Activated T-helper 1 cell treated with anti-CD3 and anti-CD28 coated beads, Interleukin-12 subunit alpha, Interleukin-12 subunit beta, Interleukin-2, Interleukin-4 antibody, amounts not matched to agents 30 ng/mL and 10 ng/mL and 1 ng/mL, durations not matched to agents 14 hours and 24 hours and 36 hours (primary cell): ENCODE measurements around the gene NTN1. TPM values are rescaled to one million over a fixed set of nuclear protein-coding genes. Genes with fewer than 3 reads are reported as not detected.

Source experiments
- DNase-seq: peaks from one replicate; pipeline ENCODE4 v3.0.0; 2021; ENCODE audit warnings: low spot score
- H3K27ac Mint-ChIP-seq: one replicate; pipeline ENCODE4 v1.8.0; 2021; ENCODE audit warnings: mild to moderate bottlenecking, mixed read lengths
- H3K27me3 Mint-ChIP-seq: one replicate; pipeline ENCODE4 v1.8.0; 2022; ENCODE audit warnings: mild to moderate bottlenecking, moderate library complexity, mixed read lengths; ENCODE audit not compliant: insufficient read depth
- H3K36me3 Mint-ChIP-seq: one replicate; pipeline ENCODE4 v1.8.0; 2021; ENCODE audit warnings: low read depth, mixed read lengths
- H3K4me1 Mint-ChIP-seq: one replicate; pipeline ENCODE4 v1.8.0; 2021; ENCODE audit warnings: low read depth, mixed read lengths
- H3K4me3 Mint-ChIP-seq: one replicate; pipeline ENCODE4 v1.8.0; 2021; ENCODE audit warnings: mild to moderate bottlenecking, moderate library complexity, mixed read lengths
- H3K9me3 Mint-ChIP-seq: one replicate; pipeline ENCODE4 v1.8.0; 2021; ENCODE audit warnings: mixed read lengths
- intact Hi-C: fragments of 100-400 bp; cut with micrococcal nuclease; formaldehyde crosslinking; loops from one replicate; pipeline ENCODE4 v1.15.1; 2024
- total RNA-seq: library from RNA; stranded (reverse); gene quantifications from 2 replicates; pipeline ENCODE4 v1.2.3, GENCODE V29; 2022

NTN1 gene
- total RNA-seq, 1 donor from 2014 or later = 0.34 TPM

- Mint-ChIP-seq H3K9me3 (no peaks in the 10 kb centered on the region), H3K27me3 (peaks cover under 1% of the 10 kb centered on the region), H3K27ac (no peak overlapping the region), H3K36me3 (no peaks in the 10 kb centered on the region), H3K4me1 (peaks cover 7% of the 10 kb centered on the region), H3K4me3 (no peak overlapping the region)
- intact Hi-C loops = loop anchor here (10.0 kb wide), 1 partner anchor 116 kb away; no protein-coding TSS in a partner anchor
- DNase-seq = no peak
These were observed 157.0 kb downstream of the NTN1 start for GRCh38 chr17:9178319-9178718.

GRCh38 chr17:9179602-9180001 lies 158.3 kb downstream of the NTN1 start:
- intact Hi-C loops = loop anchor here (10.0 kb wide), 1 partner anchor 115 kb away; no protein-coding TSS in a partner anchor
- Mint-ChIP-seq H3K27me3 (peaks cover 2% of the 10 kb centered on the region), H3K4me1 (peaks cover 7% of the 10 kb centered on the region), H3K27ac (no peak overlapping the region), H3K36me3 (no peaks in the 10 kb centered on the region), H3K4me3 (no peak overlapping the region), H3K9me3 (no peaks in the 10 kb centered on the region)
- DNase-seq = no peak

- Mint-ChIP-seq H3K36me3 (no peaks in the 10 kb centered on the region), H3K27ac (no peak overlapping the region), H3K4me1 (no peaks in the 10 kb centered on the region), H3K9me3 (no peaks in the 10 kb centered on the region), H3K4me3 (no peak overlapping the region), H3K27me3 (peaks cover 2% of the 10 kb centered on the region)
- intact Hi-C loops = no loop called here
- no peak for DNase-seq
These were observed 160.3 kb downstream of the NTN1 start for GRCh38 chr17:9181640-9182039.

GRCh38 chr17:9183306-9183705 lies 162.0 kb downstream of the NTN1 start:
- Mint-ChIP-seq H3K27me3 (peaks cover 3% of the 10 kb centered on the region), H3K27ac (no peak overlapping the region), H3K36me3 (no peaks in the 10 kb centered on the region), H3K9me3 (no peaks in the 10 kb centered on the region), H3K4me3 (no peak overlapping the region), H3K4me1 (no peaks in the 10 kb centered on the region)
- intact Hi-C loops = no loop called here
- DNase-seq = no peak

GRCh38 chr17:9185142-9185541 lies 163.8 kb downstream of the NTN1 start:
- Mint-ChIP-seq H3K36me3 (no peaks in the 10 kb centered on the region), H3K27ac (no peak overlapping the region), H3K9me3 (no peaks in the 10 kb centered on the region), H3K4me3 (no peak overlapping the region), H3K4me1 (no peaks in the 10 kb centered on the region), H3K27me3 (peaks cover 3% of the 10 kb centered on the region)
- intact Hi-C loops = no loop called here
- no peak for DNase-seq

- no peak overlapping the region for H3K27ac Mint-ChIP-seq
- DNase-seq = no peak
- H3K27me3 Mint-ChIP-seq = peaks cover 3% of the 10 kb centered on the region
- intact Hi-C loops = no loop called here
- H3K36me3 Mint-ChIP-seq = no peaks in the 10 kb centered on the region
- H3K4me1 Mint-ChIP-seq = no peaks in the 10 kb centered on the region
- no peaks in the 10 kb centered on the region for H3K9me3 Mint-ChIP-seq
- no peak overlapping the region for H3K4me3 Mint-ChIP-seq
These were observed 164.5 kb downstream of the NTN1 start for GRCh38 chr17:9185688-9186284.

- no peak for DNase-seq
- Mint-ChIP-seq H3K9me3 (no peaks in the 10 kb centered on the region), H3K36me3 (no peaks in the 10 kb centered on the region), H3K27me3 (peaks cover 3% of the 10 kb centered on the region), H3K27ac (no peak overlapping the region), H3K4me1 (no peaks in the 10 kb centered on the region), H3K4me3 (no peak overlapping the region)
- intact Hi-C loops = no loop called here
These were observed 166.5 kb downstream of the NTN1 start for GRCh38 chr17:9187828-9188227.

- Mint-ChIP-seq H3K27me3 (peaks cover 2% of the 10 kb centered on the region), H3K4me1 (no peaks in the 10 kb centered on the region), H3K9me3 (no peaks in the 10 kb centered on the region), H3K27ac (no peak overlapping the region), H3K4me3 (no peak overlapping the region), H3K36me3 (no peaks in the 10 kb centered on the region)
- intact Hi-C loops = no loop called here
- no peak for DNase-seq
These were observed 167.1 kb downstream of the NTN1 start for GRCh38 chr17:9188367-9188766.

- H3K9me3 Mint-ChIP-seq = no peaks in the 10 kb centered on the region
- DNase-seq = no peak
- no peak overlapping the region for H3K4me3 Mint-ChIP-seq
- H3K27ac Mint-ChIP-seq = no peak overlapping the region
- H3K36me3 Mint-ChIP-seq = no peaks in the 10 kb centered on the region
- intact Hi-C loops = no loop called here
- H3K4me1 Mint-ChIP-seq = no peaks in the 10 kb centered on the region
- H3K27me3 Mint-ChIP-seq = peaks cover 2% of the 10 kb centered on the region
These were observed 168.6 kb downstream of the NTN1 start for GRCh38 chr17:9189870-9190269.

GRCh38 chr17:9192010-9192409 lies 170.7 kb downstream of the NTN1 start:
- no peaks in the 10 kb centered on the region for H3K27me3 Mint-ChIP-seq
- intact Hi-C loops = no loop called here
- no peaks in the 10 kb centered on the region for H3K4me1 Mint-ChIP-seq
- no peaks in the 10 kb centered on the region for H3K9me3 Mint-ChIP-seq
- DNase-seq = no peak
- H3K36me3 Mint-ChIP-seq = no peaks in the 10 kb centered on the region
- H3K4me3 Mint-ChIP-seq = no peak overlapping the region
- no peak overlapping the region for H3K27ac Mint-ChIP-seq

GRCh38 chr17:9195411-9195810 lies 174.1 kb downstream of the NTN1 start:
- Mint-ChIP-seq H3K4me1 (no peaks in the 10 kb centered on the region), H3K9me3 (no peaks in the 10 kb centered on the region), H3K36me3 (no peaks in the 10 kb centered on the region), H3K27ac (no peak overlapping the region), H3K4me3 (no peak overlapping the region), H3K27me3 (no peaks in the 10 kb centered on the region)
- no peak for DNase-seq
- intact Hi-C loops = no loop called here

- Mint-ChIP-seq H3K36me3 (no peaks in the 10 kb centered on the region), H3K27me3 (no peaks in the 10 kb centered on the region), H3K27ac (no peak overlapping the region), H3K9me3 (no peaks in the 10 kb centered on the region), H3K4me3 (no peak overlapping the region), H3K4me1 (no peaks in the 10 kb centered on the region)
- no peak for DNase-seq
- intact Hi-C loops = no loop called here
These were observed 174.8 kb downstream of the NTN1 start for GRCh38 chr17:9195961-9196670.

- Mint-ChIP-seq H3K36me3 (no peaks in the 10 kb centered on the region), H3K4me3 (no peak overlapping the region), H3K9me3 (no peaks in the 10 kb centered on the region), H3K27me3 (no peaks in the 10 kb centered on the region), H3K4me1 (no peaks in the 10 kb centered on the region), H3K27ac (no peak overlapping the region)
- DNase-seq = no peak
- intact Hi-C loops = no loop called here
These were observed 178.6 kb downstream of the NTN1 start for GRCh38 chr17:9199571-9200551.
